NCI-H2171 treated with DMSO at 0.1 percent for 48 hours (cell line): ENCODE measurements around the gene CHST13.
A peak's percentile ranks its signal among the peaks of the same experiment; 100 is the strongest.
"Not testable (repeated sequence)": the region's sequence is repeated elsewhere in the genome, so short reads cannot be mapped to it uniquely, and the experiment has no call there.

Experiments used
- DNase-seq: peaks from one replicate; lab custom pipeline; 2025; lab: John Stamatoyannopoulos, UW

Gene CHST13

GRCh38 chr3:126525091-126525852, 1.3 kb downstream of the CHST13 start:
- no peak for DNase-seq

GRCh38 chr3:126525853-126526667, 2.1 kb downstream of the CHST13 start:
- DNase-seq: no peak

DNA sequence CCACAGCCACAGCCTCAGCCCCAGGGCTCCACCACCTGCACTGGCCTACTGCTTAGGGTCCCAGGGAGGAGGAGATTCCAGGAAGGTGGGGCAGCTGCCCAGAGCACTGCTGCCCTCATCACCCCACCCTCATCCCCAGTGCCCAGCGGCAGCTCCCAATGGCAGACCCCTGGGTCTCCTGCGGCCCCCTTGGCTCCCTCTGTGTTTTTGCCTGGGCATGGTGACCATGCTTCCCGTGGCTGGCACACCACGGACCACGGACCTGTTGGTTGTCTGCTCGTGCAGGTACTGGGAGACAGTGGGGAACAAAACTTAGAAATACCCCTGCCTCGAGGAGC, 2.7 kb downstream of the CHST13 start:
- DNase-seq: no peak

- DNase-seq: peak; percentile 40
Measured at GRCh38 chr3:126527006-126527405, 3.1 kb downstream of the CHST13 start.

GRCh38 chr3:126527455-126528211, 3.7 kb downstream of the CHST13 start:
- DNase-seq: no peak

DNA sequence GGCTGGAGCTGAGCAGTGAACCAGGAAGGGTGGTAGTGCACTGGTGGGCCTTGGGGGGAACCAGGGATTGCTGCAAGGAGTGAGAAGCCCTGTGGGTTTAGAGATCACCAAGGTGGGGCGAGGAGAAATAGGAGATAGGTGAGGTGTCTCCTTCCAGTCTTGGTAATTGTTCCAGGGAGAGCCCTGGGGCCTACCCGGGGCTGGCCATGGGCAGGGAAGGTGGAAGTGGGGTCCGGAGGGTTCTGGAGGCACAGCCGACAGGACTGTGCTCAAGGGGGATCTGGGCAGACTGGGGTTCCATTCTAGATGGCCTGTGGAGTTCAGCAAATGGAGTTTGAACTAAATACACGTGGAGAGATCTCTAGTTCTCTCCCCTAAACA, 4.5 kb downstream of the CHST13 start:
- DNase-seq: no peak

DNA sequence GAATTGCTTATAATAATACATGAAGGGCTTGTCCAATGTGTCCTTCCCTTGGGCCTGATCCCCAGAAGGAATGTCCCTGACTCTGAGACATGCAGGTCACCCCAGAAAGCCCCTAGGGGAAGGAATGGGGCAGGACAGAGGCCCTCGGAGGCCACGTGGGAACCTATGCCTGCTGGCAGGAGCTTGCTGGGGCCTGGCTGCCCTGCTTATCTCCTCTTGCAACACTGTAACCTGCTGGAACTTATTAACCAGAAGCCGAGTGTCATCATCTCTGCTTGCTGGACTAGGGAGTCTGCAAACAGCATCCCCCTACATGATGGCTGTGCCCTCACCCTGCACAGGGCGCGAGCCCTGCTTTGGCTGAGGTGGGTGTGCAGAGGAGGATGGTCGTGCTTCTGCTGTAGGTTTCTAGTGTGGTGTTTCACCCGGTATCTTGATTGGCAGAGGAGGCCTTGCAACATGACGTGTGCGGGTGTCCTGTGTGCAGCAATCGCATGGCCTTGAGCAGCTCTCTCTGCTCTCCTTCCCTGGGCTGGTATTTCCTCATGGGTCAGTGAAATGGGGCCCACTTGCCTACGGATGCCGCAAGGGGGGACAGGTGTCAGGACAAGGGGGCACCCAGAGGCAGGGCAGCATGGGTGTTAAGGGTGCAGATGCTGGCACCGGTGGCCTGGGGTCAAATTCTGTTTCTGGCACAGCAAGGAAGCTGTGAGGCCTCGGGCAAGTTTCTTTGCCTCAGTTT, 5.0 kb downstream of the CHST13 start:
- DNase-seq: no peak

- no peak for DNase-seq
Measured at GRCh38 chr3:126529585-126530170, 5.7 kb downstream of the CHST13 start.

- no peak for DNase-seq
Measured at GRCh38 chr3:126530171-126531050, 6.5 kb downstream of the CHST13 start.

DNA sequence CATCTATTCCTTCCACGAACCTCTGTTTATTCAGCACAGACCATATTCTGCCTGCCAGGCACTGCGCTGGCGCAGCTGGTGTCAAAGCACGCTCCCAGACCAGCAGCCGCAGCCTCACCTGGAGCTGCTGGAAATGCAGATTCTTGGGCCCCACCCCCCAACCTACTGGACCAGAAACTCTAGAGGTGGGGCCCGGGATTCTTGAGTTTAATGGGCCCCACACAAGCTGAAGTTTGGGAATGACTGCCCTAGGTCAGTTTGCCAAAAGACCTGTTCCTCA, 7.0 kb downstream of the CHST13 start:
- no peak for DNase-seq

GRCh38 chr3:126533506-126533905, 9.6 kb downstream of the CHST13 start:
- DNase-seq: no peak

DNA sequence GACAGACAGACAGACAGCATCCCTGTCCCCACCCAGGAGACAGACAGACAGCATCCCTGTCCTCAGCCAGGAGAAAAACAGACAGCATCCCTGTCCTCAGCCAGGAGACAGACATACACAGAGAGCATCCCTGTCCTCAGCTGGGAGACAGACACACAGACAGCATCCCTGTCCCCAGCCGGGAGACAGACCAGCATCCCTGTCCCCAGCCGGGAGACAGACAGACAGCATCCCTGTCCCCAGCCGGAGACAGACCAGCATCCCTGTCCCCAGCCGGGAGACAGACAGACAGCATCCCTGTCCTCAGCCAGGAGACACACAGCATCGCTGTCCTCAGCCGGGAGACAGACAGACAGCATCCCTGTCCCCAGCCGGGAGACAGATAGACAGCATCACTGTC, 10.8 kb downstream of the CHST13 start:
- not testable (repeated sequence) for DNase-seq

DNA sequence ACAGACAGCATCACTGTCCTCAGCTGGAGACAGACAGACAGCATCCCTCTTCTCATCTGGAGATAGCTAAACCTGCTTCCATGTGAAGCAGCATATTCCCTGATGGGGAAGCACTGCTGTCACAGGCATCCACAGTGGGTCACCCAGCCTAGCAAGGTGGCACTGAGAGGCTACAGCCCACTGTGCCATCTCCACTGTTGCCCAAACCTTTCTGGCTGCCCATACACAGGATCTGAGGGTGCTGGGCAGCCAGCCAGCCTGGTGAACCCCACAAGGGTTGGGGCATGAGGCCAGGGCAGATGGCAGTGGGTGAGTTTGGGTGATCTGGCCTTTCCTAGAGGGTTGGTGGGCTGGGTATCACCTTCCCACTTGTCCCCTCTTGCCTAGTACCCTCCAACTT, 11.7 kb downstream of the CHST13 start:
- no peak for DNase-seq

DNA sequence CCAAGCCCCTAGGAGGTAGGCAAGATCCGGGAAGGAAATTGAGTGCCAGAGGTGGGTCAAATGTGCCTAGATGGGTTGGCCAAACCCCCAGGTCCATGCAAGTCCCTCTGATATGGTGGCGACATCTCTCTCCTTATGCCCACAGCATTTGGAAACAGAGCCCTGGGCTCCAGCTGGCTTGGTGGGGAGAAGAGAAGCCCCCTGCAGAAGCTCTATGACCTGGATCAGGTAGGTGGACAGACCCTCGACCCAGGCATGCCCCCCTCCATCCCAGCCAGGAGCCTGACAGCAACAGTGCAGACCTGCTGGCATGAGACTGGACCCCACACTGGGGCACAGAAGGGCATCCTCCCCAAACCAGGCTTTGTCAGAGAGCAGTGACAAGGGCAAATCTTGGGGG, 12.2 kb downstream of the CHST13 start:
- no peak for DNase-seq

DNA sequence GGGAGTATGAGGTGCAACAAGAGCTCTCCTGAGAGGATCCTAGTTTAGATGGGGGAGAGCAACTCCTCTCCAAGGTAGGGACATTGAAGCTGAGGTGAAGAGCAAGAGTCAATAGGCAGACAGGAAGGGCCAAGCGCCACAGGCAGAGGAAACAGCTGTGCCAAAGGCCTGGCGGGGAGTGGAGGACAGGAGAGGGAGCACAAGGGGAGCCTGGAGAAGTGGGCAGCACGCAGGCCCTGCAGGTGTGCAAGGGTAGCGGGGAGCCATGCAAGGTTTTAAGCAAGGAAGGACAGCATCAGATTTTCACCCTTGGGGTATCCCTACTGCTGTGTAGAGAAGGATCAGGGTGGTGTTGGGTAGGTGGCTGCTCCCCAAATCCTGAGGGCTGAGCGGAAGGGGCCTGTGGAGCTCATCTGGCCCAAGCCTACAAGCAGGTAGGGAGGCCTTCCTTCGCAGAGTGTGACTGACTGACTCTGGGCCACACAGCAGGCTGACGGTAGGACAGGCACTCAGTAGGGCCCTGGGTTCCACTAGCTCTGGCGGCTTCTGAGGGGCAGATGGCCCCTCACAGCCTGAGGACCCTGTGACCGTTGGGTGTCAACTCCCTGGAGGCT, 13.3 kb downstream of the CHST13 start:
- peak; percentile 29 for DNase-seq

DNA sequence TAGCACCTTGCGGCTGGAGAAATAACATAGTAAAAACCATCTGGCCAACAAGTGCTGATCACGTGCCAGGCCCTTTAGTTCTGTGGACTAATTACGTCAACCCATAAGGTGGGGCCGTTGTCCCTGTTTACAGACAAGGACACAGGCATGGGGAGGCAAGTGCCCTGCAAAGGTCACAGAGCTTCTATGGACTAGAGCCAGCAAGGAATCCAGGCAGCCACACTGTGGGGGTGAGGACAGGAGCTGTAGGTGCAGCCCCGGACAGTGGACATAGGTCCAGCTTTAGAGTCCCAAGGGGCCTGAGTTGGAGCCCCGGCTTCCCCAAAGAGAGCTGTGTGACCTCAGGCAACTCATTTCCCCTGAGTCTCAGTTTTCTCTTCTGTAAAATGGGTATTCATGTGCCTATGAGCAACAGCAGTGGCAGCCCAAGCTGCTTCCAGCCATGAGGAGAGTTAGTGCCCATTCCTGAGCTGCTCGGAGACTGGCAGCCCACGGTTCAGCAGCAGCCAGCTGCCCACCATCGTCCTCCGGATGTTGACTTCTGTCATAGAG, 13.9 kb downstream of the CHST13 start:
- peak; percentile 71 for DNase-seq

DNA sequence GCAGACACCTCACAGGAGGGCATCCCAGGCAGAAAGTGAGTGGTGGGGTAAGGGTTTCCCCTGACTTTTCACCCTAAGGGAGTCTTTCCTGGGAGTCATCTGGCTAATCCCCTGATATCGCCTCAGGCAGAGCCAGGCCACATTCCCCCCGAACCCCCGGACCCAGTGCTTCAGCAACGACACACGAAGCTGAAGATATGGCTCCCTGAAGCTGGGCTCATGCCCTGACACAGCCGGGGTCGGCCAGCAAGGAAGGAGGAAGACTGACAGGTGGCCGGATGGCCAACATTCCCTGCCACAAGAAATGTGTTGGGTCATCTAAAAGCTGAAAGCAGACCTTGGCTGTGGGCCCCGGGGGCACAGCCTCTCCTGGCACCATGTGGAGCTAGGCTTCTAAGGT, 14.4 kb downstream of the CHST13 start:
- no peak for DNase-seq

GRCh38 chr3:126538966-126539365, 15.0 kb downstream of the CHST13 start:
- peak; percentile 16 for DNase-seq

DNA sequence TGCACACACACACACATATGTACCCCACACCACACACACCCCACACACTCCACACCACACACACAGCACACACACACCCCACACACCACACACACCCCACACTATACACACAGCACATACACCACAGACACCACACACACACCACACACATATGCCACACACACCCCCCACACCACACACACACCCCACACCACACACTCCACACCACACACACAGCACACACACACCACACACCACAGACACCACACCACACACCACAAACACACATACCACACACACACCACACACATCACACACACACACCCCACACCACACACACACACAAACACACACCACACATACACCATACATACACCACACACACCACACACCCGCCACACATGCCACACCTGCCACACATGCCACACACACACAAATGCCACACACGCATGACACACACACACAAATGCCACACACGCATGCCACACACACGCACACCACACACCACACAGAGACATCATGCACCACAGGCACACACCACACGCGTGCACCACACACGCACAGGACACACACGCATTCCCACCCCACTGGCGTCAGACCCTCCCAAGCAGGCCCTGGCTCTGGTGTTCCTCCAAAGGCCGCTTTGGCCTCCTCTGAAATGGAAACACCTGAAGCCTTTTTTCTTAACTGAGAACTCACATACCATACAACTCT, 15.7 kb downstream of the CHST13 start:
- DNase-seq: no peak
